PC-3 (cell line): Measurements from ENCODE around the gene BPIFB2. TPM values are rescaled to one million over a fixed set of nuclear protein-coding genes. Genes with fewer than 3 reads are reported as not detected.

Source experiments
- ATAC-seq: fragments of 200-7000 bp; cut with Tn5 transposase; 2 replicates; pipeline ENCODE4 v1.9.1; 2020; ENCODE audit warnings: mild to moderate bottlenecking, moderate library complexity
- BruUV-seq: library from RNA; stranded (reverse); fragments of 400-500 nt; replicated peaks from 2 replicates; lab custom pipeline; 2021; lab: Mats Ljungman, UMichigan
- CTCF ChIA-PET: fragments of 300-600 bp; sonication (Branson Sonifier 250); formaldehyde crosslinking; loops from one replicate; lab custom pipeline; 2022; ENCODE audit warnings: antibody characterized with exemption; lab: Charles Lee
- POLR2A ChIA-PET: fragments of 300-600 bp; sonication (Branson Sonifier 250); formaldehyde crosslinking; loops from one replicate; lab custom pipeline; 2022; ENCODE audit warnings: antibody characterized with exemption; ENCODE audit not compliant: unreplicated experiment; lab: Charles Lee
- DNase-seq: peaks from one replicate; pipeline ENCODE4 v3.0.0-alpha.2; 2015
- H2AFZ ChIP-seq: fragments of 300-600 bp; sonication (generic); 2 replicates; pipeline ENCODE4 v1.6.0; 2016; ENCODE audit warnings: antibody characterized with exemption, low read length
- H3F3A ChIP-seq: fragments of 300-600 bp; sonication (generic); one replicate; pipeline ENCODE4 v1.6.0; 2017; ENCODE audit warnings: antibody characterized with exemption, low read length, control low read depth, mild to moderate bottlenecking; ENCODE audit not compliant: unreplicated experiment
- H3K27ac ChIP-seq: fragments of 300-600 bp; sonication (generic); 2 replicates; pipeline ENCODE4 v1.5.1; 2016; ENCODE audit warnings: mild to moderate bottlenecking, low read length
- H3K27me3 ChIP-seq: fragments of 300-600 bp; sonication (generic); 2 replicates; pipeline ENCODE4 v1.6.1; 2016; ENCODE audit warnings: low read length, mixed read lengths
- H3K36me3 ChIP-seq: fragments of 300-600 bp; sonication (generic); 2 replicates; pipeline ENCODE4 v1.6.1; 2016; ENCODE audit warnings: low read depth, mixed run types, low read length, mixed read lengths
- H3K4me1 ChIP-seq: fragments of 300-600 bp; sonication (generic); 2 replicates; pipeline ENCODE4 v1.5.1; 2016; ENCODE audit warnings: low read length; ENCODE audit not compliant: insufficient read depth
- H3K4me2 ChIP-seq: fragments of 300-600 bp; sonication (generic); 2 replicates; pipeline ENCODE4 v1.6.0; 2016; ENCODE audit warnings: low read length
- H3K4me3 ChIP-seq: fragments of 300-600 bp; sonication (generic); 2 replicates; pipeline ENCODE4 v1.5.1; 2016; ENCODE audit warnings: mild to moderate bottlenecking, low read length, mixed read lengths
- H3K79me2 ChIP-seq: fragments of 300-600 bp; sonication (generic); 2 replicates; pipeline ENCODE4 v1.6.1; 2017; ENCODE audit warnings: low read length, mixed read lengths
- H3K9ac ChIP-seq: fragments of 300-600 bp; sonication (generic); 2 replicates; pipeline ENCODE4 v1.6.0; 2016; ENCODE audit warnings: mild to moderate bottlenecking, low read length
- H3K9me2 ChIP-seq: fragments of 300-600 bp; sonication (generic); replicated peaks from 2 replicates; pipeline ENCODE4 v1.6.1; 2016; ENCODE audit warnings: mixed run types, low read length, mixed read lengths
- H3K9me3 ChIP-seq: fragments of 300-600 bp; sonication (generic); 2 replicates; pipeline ENCODE4 v1.6.1; 2016; ENCODE audit warnings: low read length, mixed read lengths
- H4K20me1 ChIP-seq: fragments of 300-600 bp; sonication (generic); 2 replicates; pipeline ENCODE4 v1.6.1; 2016; ENCODE audit warnings: low read length, mixed read lengths
- EZH2 ChIP-seq: fragments of 300-600 bp; sonication (generic); IDR thresholded peaks from one replicate; pipeline ENCODE4 v1.6.1; 2017; ENCODE audit warnings: antibody characterized with exemption, mild to moderate bottlenecking, low read length; ENCODE audit not compliant: unreplicated experiment
- EZH2phosphoT487 ChIP-seq: fragments of 300-600 bp; sonication (generic); IDR thresholded peaks from 2 replicates; pipeline ENCODE4 v1.6.1; 2018; ENCODE audit warnings: mild to moderate bottlenecking, antibody characterized with exemption, low read length, borderline replicate concordance
- intact Hi-C: fragments of 100-400 bp; cut with micrococcal nuclease; formaldehyde crosslinking; loops from 2 replicates; pipeline ENCODE4 v1.9.0; 2023
- total RNA-seq: library from RNA; depleted of rRNA; stranded (reverse); fragments of >200 nt; gene quantifications from 2 replicates; pipeline ENCODE4 v1.2.3, GENCODE V29; 2014
- TF ChIP-seq, protein P1 (sequence below): fragments of 300-600 bp; sonication (generic); conservative IDR thresholded peaks from 2 replicates; pipeline ENCODE4 v1.5.1; 2017; ENCODE audit warnings: antibody characterized with exemption, low read depth, mild to moderate bottlenecking, low read length

Gene BPIFB2
- total RNA-seq, 1 experiment from 2014 or later = not detected

DNA sequence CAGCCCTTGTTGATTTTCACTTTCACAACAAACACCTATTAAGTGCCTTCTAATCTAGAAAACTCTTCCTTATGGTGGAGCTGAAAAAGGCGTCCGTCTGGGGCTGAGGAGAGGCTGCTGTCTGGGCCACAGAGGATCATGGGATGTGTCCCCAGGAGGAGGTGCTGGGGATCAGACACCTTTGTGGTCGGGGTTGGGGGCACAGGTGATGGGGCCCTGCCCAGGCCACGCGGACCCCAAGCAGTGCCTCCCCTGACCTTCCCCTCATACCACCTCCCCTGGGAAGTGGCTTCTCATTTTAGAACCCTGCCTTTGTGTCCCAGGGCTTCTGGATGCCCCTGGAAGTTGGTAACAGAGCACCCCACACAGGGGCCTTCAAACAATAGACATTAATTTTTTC lies 44.3 kb upstream of the BPIFB2 start:
- Histone ChIP-seq H2AFZ (no peak overlapping the region), H3K9ac (no peak overlapping the region), H4K20me1 (no peaks in the 10 kb centered on the region), H3K9me2 (no peaks in the 10 kb centered on the region), H3K36me3 (no peaks in the 10 kb centered on the region), H3K9me3 (no peaks in the 10 kb centered on the region), H3K4me1 (no peaks in the 10 kb centered on the region), H3K79me2 (no peaks in the 10 kb centered on the region), H3K27ac (no peak overlapping the region), H3K4me2 (no peak overlapping the region), H3K27me3 (peaks cover 65% of the 10 kb centered on the region), H3K4me3 (no peak overlapping the region), H3F3A (no peaks in the 10 kb centered on the region)
- no TSS peak for BruUV-seq
- CTCF ChIA-PET = no interaction called here
- POLR2A ChIA-PET = no interaction called here
- DNase-seq (no peak), ATAC-seq (no peak)
- TF ChIP-seq EZH2phosphoT487 (no peak), EZH2 (no peak)
- TF ChIP-seq, protein P1, sequence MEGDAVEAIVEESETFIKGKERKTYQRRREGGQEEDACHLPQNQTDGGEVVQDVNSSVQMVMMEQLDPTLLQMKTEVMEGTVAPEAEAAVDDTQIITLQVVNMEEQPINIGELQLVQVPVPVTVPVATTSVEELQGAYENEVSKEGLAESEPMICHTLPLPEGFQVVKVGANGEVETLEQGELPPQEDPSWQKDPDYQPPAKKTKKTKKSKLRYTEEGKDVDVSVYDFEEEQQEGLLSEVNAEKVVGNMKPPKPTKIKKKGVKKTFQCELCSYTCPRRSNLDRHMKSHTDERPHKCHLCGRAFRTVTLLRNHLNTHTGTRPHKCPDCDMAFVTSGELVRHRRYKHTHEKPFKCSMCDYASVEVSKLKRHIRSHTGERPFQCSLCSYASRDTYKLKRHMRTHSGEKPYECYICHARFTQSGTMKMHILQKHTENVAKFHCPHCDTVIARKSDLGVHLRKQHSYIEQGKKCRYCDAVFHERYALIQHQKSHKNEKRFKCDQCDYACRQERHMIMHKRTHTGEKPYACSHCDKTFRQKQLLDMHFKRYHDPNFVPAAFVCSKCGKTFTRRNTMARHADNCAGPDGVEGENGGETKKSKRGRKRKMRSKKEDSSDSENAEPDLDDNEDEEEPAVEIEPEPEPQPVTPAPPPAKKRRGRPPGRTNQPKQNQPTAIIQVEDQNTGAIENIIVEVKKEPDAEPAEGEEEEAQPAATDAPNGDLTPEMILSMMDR = no peak
- intact Hi-C loops = no loop called here

DNA sequence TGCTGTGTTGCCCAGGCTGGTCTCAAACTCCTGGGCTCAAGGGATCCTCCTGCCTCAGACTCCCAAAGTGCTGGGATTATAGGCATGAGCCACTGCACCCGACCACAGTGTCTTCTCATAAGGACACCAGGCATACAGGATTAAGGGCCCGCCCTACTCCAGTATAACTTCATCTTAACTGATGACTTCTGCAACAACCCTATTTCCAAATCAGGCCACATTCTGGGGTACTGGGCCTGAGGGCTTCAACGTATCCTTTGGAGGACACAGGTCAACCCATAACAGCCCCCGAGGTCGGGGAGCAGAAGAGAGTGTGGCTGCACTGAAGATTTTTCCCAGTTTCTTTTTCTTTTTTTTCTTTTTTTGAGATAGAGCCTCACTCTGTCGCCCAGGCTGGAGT lies 42.9 kb upstream of the BPIFB2 start:
- H3K27me3 ChIP-seq = peaks cover 65% of the 10 kb centered on the region

GRCh38 chr20:32965115-32965514 lies 42.4 kb upstream of the BPIFB2 start:
- ATAC-seq (no peak), DNase-seq (no peak)
- H3K27ac ChIP-seq = no peak overlapping the region
- peaks cover 65% of the 10 kb centered on the region for H3K27me3 ChIP-seq
- H3K4me2 ChIP-seq = no peak overlapping the region
- BruUV-seq = no TSS peak
- no peaks in the 10 kb centered on the region for H3K79me2 ChIP-seq
- ChIA-PET POLR2A (no interaction called here), CTCF (no interaction called here)
- no peaks in the 10 kb centered on the region for H3F3A ChIP-seq
- no peaks in the 10 kb centered on the region for H3K4me1 ChIP-seq
- H3K4me3 ChIP-seq = no peak overlapping the region
- H3K9me3 ChIP-seq = no peaks in the 10 kb centered on the region
- no peaks in the 10 kb centered on the region for H3K36me3 ChIP-seq
- no peak overlapping the region for H2AFZ ChIP-seq
- intact Hi-C loops = no loop called here
- H3K9ac ChIP-seq = no peak overlapping the region
- H3K9me2 ChIP-seq = no peaks in the 10 kb centered on the region
- TF ChIP-seq EZH2phosphoT487 (no peak), EZH2 (no peak)
- TF ChIP-seq, protein P1 = no peak
- no peaks in the 10 kb centered on the region for H4K20me1 ChIP-seq

More for the DNA sequence above, 42.9 kb upstream of the BPIFB2 start:
- no peak overlapping the region for H3K27ac ChIP-seq
- ATAC-seq (no peak), DNase-seq (no peak)
- no peak overlapping the region for H3K4me2 ChIP-seq
- intact Hi-C loops = no loop called here
- H3K4me1 ChIP-seq = no peaks in the 10 kb centered on the region
- no peaks in the 10 kb centered on the region for H3K36me3 ChIP-seq
- CTCF ChIA-PET = no interaction called here
- no TSS peak for BruUV-seq
- POLR2A ChIA-PET = no interaction called here
- no peaks in the 10 kb centered on the region for H3K9me2 ChIP-seq
- H4K20me1 ChIP-seq = no peaks in the 10 kb centered on the region
- no peaks in the 10 kb centered on the region for H3K9me3 ChIP-seq
- TF ChIP-seq, protein P1 = no peak
- TF ChIP-seq EZH2phosphoT487 = no peak
- no peak for TF ChIP-seq EZH2
- no peaks in the 10 kb centered on the region for H3K79me2 ChIP-seq
- no peaks in the 10 kb centered on the region for H3F3A ChIP-seq
- no peak overlapping the region for H2AFZ ChIP-seq
- H3K4me3 ChIP-seq = no peak overlapping the region
- H3K9ac ChIP-seq = no peak overlapping the region
